SK-N-SH (cell line): ENCODE results near the gene TMEM170A. TPM values are rescaled to one million over a fixed set of nuclear protein-coding genes. Genes with fewer than 3 reads are reported as not detected.

Source experiments
- CTCF ChIA-PET: fragments of 300-600, 350-600 bp; formaldehyde crosslinking; extraction: SDS; loops from one replicate; lab custom pipeline; 2021; lab: Yijun Ruan, JAX
- POLR2A ChIA-PET: fragments of 350-600 bp; sonication (Branson Sonifier 250); formaldehyde crosslinking; extraction: SDS; loops from one replicate; lab custom pipeline; 2020; ENCODE audit warnings: antibody characterized with exemption, inconsistent platforms; lab: Yijun Ruan, JAX
- DNase-seq: peaks from one replicate; pipeline ENCODE4 v3.0.0; 2012
- H2AFZ ChIP-seq: fragments of 200-600 bp; sonication (generic); 2 replicates; pipeline ENCODE4 v1.8.1; 2016; ENCODE audit warnings: antibody characterized with exemption, mild to moderate bottlenecking, low read depth
- H3F3A ChIP-seq: fragments of 200-600 bp; sonication (generic); replicated peaks from 2 replicates; pipeline ENCODE3; 2016; ENCODE audit warnings: antibody characterized with exemption, mild to moderate bottlenecking; ENCODE audit not compliant: insufficient read depth
- H3K27ac ChIP-seq, 2 experiments: fragments of 200-500 bp in 1 of 2; fragments of 200-600 bp in 1 of 2; sonication (Bioruptor generic) in 1 of 2; sonication (generic), shearing (Covaris generic) in 1 of 2; 2 replicates each; pipeline versions ENCODE4 v1.5.1 to v1.6.1; 2014 to 2016; ENCODE audit warnings: low read depth in 2 of 2, inconsistent platforms in 1 of 2, low read length in 1 of 2, mild to moderate bottlenecking in 1 of 2, mixed read lengths in 1 of 2
- H3K27me3 ChIP-seq: fragments of 200-600 bp; sonication (generic), shearing (Covaris generic); 2 replicates; pipeline ENCODE4 v1.6.1; 2016; ENCODE audit warnings: mixed run types; ENCODE audit not compliant: insufficient read depth
- H3K36me3 ChIP-seq, 2 experiments: fragments of 200-500 bp in 1 of 2; fragments of 200-600 bp in 1 of 2; sonication (Bioruptor generic) in 1 of 2; sonication (generic) in 1 of 2; replicated peaks in 1 of 2; 2 replicates each; pipeline versions ENCODE3 to v1.5.1; 2014 to 2016; ENCODE audit warnings: low read length in 1 of 2, mild to moderate bottlenecking in 1 of 2; ENCODE audit not compliant: insufficient read depth in 2 of 2, control insufficient read depth in 1 of 2
- H3K4me1 ChIP-seq, 2 experiments: fragments of 200-500 bp in 1 of 2; fragments of 200-600 bp in 1 of 2; sonication (Bioruptor generic) in 1 of 2; sonication (generic), shearing (Covaris generic) in 1 of 2; 2 replicates each; pipeline versions ENCODE4 v1.5.1 to v1.6.1; 2014 to 2016; ENCODE audit warnings: low read depth in 1 of 2, low read length in 1 of 2, mixed run types in 1 of 2; ENCODE audit not compliant: insufficient read depth in 2 of 2, control insufficient read depth in 1 of 2
- H3K4me2 ChIP-seq: fragments of 200-600 bp; sonication (generic), shearing (Covaris generic); 2 replicates; pipeline ENCODE4 v1.6.1; 2017; ENCODE audit warnings: mixed run types
- H3K4me3 ChIP-seq, 2 experiments: fragments of 200-500 bp in 1 of 2; fragments of 200-600 bp in 1 of 2; sonication (Bioruptor generic) in 1 of 2; sonication (generic), shearing (Covaris generic) in 1 of 2; 2 replicates each; pipeline versions ENCODE4 v1.5.1 to v1.8.1; 2014 to 2016; ENCODE audit warnings: low read depth in 2 of 2, inconsistent platforms in 1 of 2, low read length in 1 of 2, mild to moderate bottlenecking in 1 of 2, mixed read lengths in 1 of 2, moderate library complexity in 1 of 2
- H3K79me2 ChIP-seq: fragments of 200-600 bp; sonication (generic); 2 replicates; pipeline ENCODE4 v1.8.1; 2017; ENCODE audit warnings: mild to moderate bottlenecking; ENCODE audit not compliant: insufficient read depth
- H3K9ac ChIP-seq: fragments of 200-600 bp; sonication (generic); 2 replicates; pipeline ENCODE4 v1.6.1; 2017; ENCODE audit warnings: mixed run types
- H3K9me2 ChIP-seq: fragments of 200-600 bp; sonication (generic); 2 replicates; pipeline ENCODE4 v1.6.1; 2017; ENCODE audit warnings: mixed run types
- H3K9me3 ChIP-seq: fragments of 200-600 bp; sonication (generic); 2 replicates; pipeline ENCODE4 v1.6.1; 2017; ENCODE audit warnings: mixed run types, mild to moderate bottlenecking, moderate library complexity
- H4K20me1 ChIP-seq: fragments of 200-600 bp; sonication (generic); 2 replicates; pipeline ENCODE4 v1.6.1; 2017; ENCODE audit warnings: mild to moderate bottlenecking, mixed run types; ENCODE audit not compliant: insufficient read depth
- ELF1 ChIP-seq: IDR thresholded peaks from 2 replicates; pipeline ENCODE4 v1.4.0; 2012
- EZH2phosphoT487 ChIP-seq: fragments of 200-600 bp; sonication (generic); IDR thresholded peaks from 2 replicates; pipeline ENCODE4 v1.6.1; 2017; ENCODE audit warnings: low read depth, mixed run types, mild to moderate bottlenecking, antibody characterized with exemption, moderate library complexity, borderline replicate concordance
- GABPA ChIP-seq: IDR thresholded peaks from 2 replicates; pipeline ENCODE4 v1.4.0; 2012; ENCODE audit warnings: low read depth, mild to moderate bottlenecking
- MXI1 ChIP-seq: IDR thresholded peaks from 2 replicates; pipeline ENCODE4 v1.6.1; 2012; ENCODE audit warnings: mild to moderate bottlenecking, low read depth, low read length, improper control_type of control experiment
- NRF1 ChIP-seq: IDR thresholded peaks from 2 replicates; pipeline ENCODE4 v1.6.1; 2012; ENCODE audit warnings: low read depth, mild to moderate bottlenecking, low read length
- RAD21 ChIP-seq: IDR thresholded peaks from 2 replicates; pipeline ENCODE4 v1.6.1; 2012; ENCODE audit warnings: mild to moderate bottlenecking, low read length
- RCOR1 ChIP-seq: fragments of 150-350 bp; IDR thresholded peaks from 2 replicates; pipeline ENCODE4 v1.6.1; 2017; ENCODE audit warnings: antibody characterized with exemption, low read length
- REST ChIP-seq: IDR thresholded peaks from 2 replicates; pipeline ENCODE4 v1.6.1; 2012; ENCODE audit warnings: mild to moderate bottlenecking, low read depth, low read length, moderate library complexity
- TAF1 ChIP-seq: IDR thresholded peaks from 2 replicates; pipeline ENCODE4 v1.6.1; 2012; ENCODE audit warnings: low read depth, mild to moderate bottlenecking, low read length, moderate library complexity, borderline replicate concordance
- YY1 ChIP-seq: IDR thresholded peaks from 2 replicates; pipeline ENCODE4 v1.4.0; 2012; ENCODE audit warnings: low read depth, mild to moderate bottlenecking
- WGBS: methylation state at CpG from one replicate; pipeline ENCODE4 v1.1.6; 2017; ENCODE audit warnings: low lambda C conversion rate; 5-methylcytosine and 5-hydroxymethylcytosine counted together
- polyA plus RNA-seq, 3 experiments: library from polyadenylated mRNA; depleted of rRNA; stranded (reverse); fragments of >200 nt; gene quantifications; 2 replicates each; pipeline ENCODE4 v1.2.3, GENCODE V29; 2012
- TF ChIP-seq, protein P1 (sequence below): IDR thresholded peaks from 2 replicates; pipeline ENCODE4 v1.4.0; 2012; ENCODE audit warnings: low read depth
- TF ChIP-seq, protein P2 (sequence below): fragments of 150-350 bp; IDR thresholded peaks from 2 replicates; pipeline ENCODE4 v1.6.1; 2017; ENCODE audit warnings: antibody characterized with exemption, low read length, low read depth, borderline replicate concordance
- TF ChIP-seq, protein P3 (sequence below): IDR thresholded peaks from 2 replicates; pipeline ENCODE4 v1.4.0; 2012; ENCODE audit warnings: low read depth, borderline replicate concordance

The TMEM170A gene
- polyA plus RNA-seq, 1 of the 3 experiments (the other 2 are of a cell fraction), result 9.2 TPM

GRCh38 chr16:75485230-75486013 lies 20.9 kb upstream of the TMEM170A start:
- no peaks in the 10 kb centered on the region for H3K79me2 ChIP-seq
- no peak overlapping the region for H3K4me3 ChIP-seq
- H3K27ac ChIP-seq, result no peak overlapping the region
- ChIA-PET POLR2A (no interaction called here), CTCF (interaction anchor here (0.7 to 3.0 kb wide), 5 partner anchors 13 to 65 kb away, joined by 3 to 12 read pairs (median 6); partner anchors contain the start of gene TMEM170A)
- no peak overlapping the region for H3K4me2 ChIP-seq
- WGBS, result 76% methylated on average over 7 of the region's 7 CpGs
- H3K27me3 ChIP-seq, result no peaks in the 10 kb centered on the region
- H3K9ac ChIP-seq, result no peak overlapping the region
- no peaks in the 10 kb centered on the region for H3K4me1 ChIP-seq
- no peaks in the 10 kb centered on the region for H3K9me3 ChIP-seq
- H2AFZ ChIP-seq, result no peak overlapping the region
- H4K20me1 ChIP-seq, result no peaks in the 10 kb centered on the region
- TF ChIP-seq REST (no peak), EZH2phosphoT487 (no peak), GABPA (no peak), MXI1 (no peak), TAF1 (no peak), RAD21 (no peak), ELF1 (no peak), RCOR1 (no peak), NRF1 (no peak), YY1 (no peak)
- TF ChIP-seq, protein P1, sequence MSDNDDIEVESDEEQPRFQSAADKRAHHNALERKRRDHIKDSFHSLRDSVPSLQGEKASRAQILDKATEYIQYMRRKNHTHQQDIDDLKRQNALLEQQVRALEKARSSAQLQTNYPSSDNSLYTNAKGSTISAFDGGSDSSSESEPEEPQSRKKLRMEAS, result no peak
- TF ChIP-seq, protein P2, sequence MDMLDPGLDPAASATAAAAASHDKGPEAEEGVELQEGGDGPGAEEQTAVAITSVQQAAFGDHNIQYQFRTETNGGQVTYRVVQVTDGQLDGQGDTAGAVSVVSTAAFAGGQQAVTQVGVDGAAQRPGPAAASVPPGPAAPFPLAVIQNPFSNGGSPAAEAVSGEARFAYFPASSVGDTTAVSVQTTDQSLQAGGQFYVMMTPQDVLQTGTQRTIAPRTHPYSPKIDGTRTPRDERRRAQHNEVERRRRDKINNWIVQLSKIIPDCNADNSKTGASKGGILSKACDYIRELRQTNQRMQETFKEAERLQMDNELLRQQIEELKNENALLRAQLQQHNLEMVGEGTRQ, result no peak
- TF ChIP-seq, protein P3, sequence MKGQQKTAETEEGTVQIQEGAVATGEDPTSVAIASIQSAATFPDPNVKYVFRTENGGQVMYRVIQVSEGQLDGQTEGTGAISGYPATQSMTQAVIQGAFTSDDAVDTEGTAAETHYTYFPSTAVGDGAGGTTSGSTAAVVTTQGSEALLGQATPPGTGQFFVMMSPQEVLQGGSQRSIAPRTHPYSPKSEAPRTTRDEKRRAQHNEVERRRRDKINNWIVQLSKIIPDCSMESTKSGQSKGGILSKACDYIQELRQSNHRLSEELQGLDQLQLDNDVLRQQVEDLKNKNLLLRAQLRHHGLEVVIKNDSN, result no peak
- no peaks in the 10 kb centered on the region for H3F3A ChIP-seq
- no peaks in the 10 kb centered on the region for H3K9me2 ChIP-seq
- no peak for DNase-seq
- no peaks in the 10 kb centered on the region for H3K36me3 ChIP-seq
